Right atrium auricular region (tissue), 2 donors: ENCODE data around the gene LRRTM1. TPM values are rescaled to one million over a fixed set of nuclear protein-coding genes. Genes with fewer than 3 reads are reported as not detected.

Source experiments
- DNase-seq: peaks from one replicate; pipeline ENCODE4 v3.0.0-alpha.2; 2019; ENCODE audit warnings: low spot score
- H3K27ac ChIP-seq, 2 donors: fragments of 200-600 bp; sonication (generic); 1 replicate in 1 of 2; 2 replicates in 1 of 2; pipeline ENCODE4 v1.5.1; 2016 to 2019
- H3K27me3 ChIP-seq, 2 donors: fragments of 200-600 bp; sonication (generic); one replicate each; pipeline versions ENCODE4 v1.5.1 to v1.6.0; 2017 to 2019
- H3K36me3 ChIP-seq: fragments of 200-600 bp; sonication (generic); one replicate; pipeline ENCODE4 v1.5.1; 2016
- H3K4me1 ChIP-seq, 2 donors: fragments of 200-600 bp; sonication (generic); one replicate each; pipeline versions ENCODE4 v1.5.1 to v1.6.0; 2017 to 2019
- H3K4me3 ChIP-seq, 2 donors: fragments of 200-600 bp; sonication (generic); 1 replicate in 1 of 2; 2 replicates in 1 of 2; pipeline ENCODE4 v1.5.1; 2017 to 2019; ENCODE audit warnings: mild to moderate bottlenecking in 1 of 2, moderate library complexity in 1 of 2
- H3K9me3 ChIP-seq, 2 donors: fragments of 200-600 bp; sonication (generic); one replicate each; pipeline ENCODE4 v1.5.1; 2019
- total RNA-seq, 2 donors: library from RNA; depleted of rRNA; stranded (reverse); fragments of >200 nt; gene quantifications; one replicate each; pipeline ENCODE4 v1.1.0, GENCODE V29; 2016
- TF ChIP-seq, protein P1 (sequence below), 2 donors: fragments of 200-600 bp; sonication (generic); IDR thresholded peaks; one replicate each; pipeline ENCODE4 v1.5.1; 2019; ENCODE audit warnings: antibody characterized with exemption in 2 of 2

LRRTM1 gene
- total RNA-seq, 2 donors from 2014 or later = 0.31 to 0.37 TPM

DNA sequence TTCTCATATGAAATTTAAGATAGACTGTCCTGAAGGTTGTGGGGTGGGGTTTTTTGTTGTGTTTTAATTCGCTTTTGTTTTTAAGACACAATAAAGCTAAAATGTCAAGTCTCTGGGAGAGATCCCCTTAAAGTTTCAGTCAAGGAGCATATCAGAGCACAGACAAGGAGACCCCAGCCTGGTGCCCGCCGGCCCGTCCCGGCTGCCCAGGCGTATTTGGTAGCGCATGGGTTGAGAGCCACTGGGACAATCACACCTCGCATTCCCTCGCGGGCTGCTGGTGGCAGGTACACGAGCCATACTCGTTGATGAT is 2.6 kb downstream of the LRRTM1 start:
- H3K27ac ChIP-seq = no peak overlapping the region
- TF ChIP-seq, protein P1, sequence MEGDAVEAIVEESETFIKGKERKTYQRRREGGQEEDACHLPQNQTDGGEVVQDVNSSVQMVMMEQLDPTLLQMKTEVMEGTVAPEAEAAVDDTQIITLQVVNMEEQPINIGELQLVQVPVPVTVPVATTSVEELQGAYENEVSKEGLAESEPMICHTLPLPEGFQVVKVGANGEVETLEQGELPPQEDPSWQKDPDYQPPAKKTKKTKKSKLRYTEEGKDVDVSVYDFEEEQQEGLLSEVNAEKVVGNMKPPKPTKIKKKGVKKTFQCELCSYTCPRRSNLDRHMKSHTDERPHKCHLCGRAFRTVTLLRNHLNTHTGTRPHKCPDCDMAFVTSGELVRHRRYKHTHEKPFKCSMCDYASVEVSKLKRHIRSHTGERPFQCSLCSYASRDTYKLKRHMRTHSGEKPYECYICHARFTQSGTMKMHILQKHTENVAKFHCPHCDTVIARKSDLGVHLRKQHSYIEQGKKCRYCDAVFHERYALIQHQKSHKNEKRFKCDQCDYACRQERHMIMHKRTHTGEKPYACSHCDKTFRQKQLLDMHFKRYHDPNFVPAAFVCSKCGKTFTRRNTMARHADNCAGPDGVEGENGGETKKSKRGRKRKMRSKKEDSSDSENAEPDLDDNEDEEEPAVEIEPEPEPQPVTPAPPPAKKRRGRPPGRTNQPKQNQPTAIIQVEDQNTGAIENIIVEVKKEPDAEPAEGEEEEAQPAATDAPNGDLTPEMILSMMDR (IDR thresholded peaks at IDR 0.05) = no peak
- H3K36me3 ChIP-seq = no peaks in the 10 kb centered on the region
- H3K27me3 ChIP-seq = peaks cover 13 to 21% of the 10 kb centered on the region in 2 donors
- H3K4me1 ChIP-seq = peaks cover 0 to 15% of the 10 kb centered on the region in 2 donors
- H3K4me3 ChIP-seq = no peak overlapping the region
- DNase-seq = no peak
- no peaks in the 10 kb centered on the region for H3K9me3 ChIP-seq

DNA sequence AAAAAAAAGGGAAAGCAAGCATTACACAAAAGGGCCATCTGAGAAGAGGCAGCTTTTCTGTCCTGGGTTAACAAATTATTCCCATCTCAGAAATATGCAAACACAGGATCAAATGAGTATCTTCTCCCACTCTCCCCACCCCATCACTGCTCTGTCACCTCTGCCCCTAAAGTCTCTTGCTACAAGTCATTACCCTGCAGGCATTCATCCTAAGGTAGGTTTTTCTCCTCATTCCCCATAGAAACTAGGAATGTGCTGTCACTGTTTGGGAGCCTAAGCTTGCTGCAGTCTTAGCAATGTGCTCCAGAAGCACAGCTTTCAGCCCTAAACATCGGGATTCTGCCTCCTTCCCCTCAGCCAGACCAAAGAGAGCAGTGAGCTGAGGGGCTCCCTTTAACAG is 3.6 kb downstream of the LRRTM1 start:
- Histone ChIP-seq H3K27me3 (peaks cover 13 to 21% of the 10 kb centered on the region in 2 donors), H3K4me1 (peaks cover 0 to 15% of the 10 kb centered on the region in 2 donors), H3K9me3 (no peaks in the 10 kb centered on the region)

GRCh38 chr2:80300346-80300745 is 4.2 kb downstream of the LRRTM1 start:
- H3K4me3 ChIP-seq = no peak overlapping the region
- no peaks in the 10 kb centered on the region for H3K36me3 ChIP-seq
- peaks cover 13 to 21% of the 10 kb centered on the region in 2 donors for H3K27me3 ChIP-seq
- no peak for DNase-seq
- H3K4me1 ChIP-seq = peaks cover 0 to 15% of the 10 kb centered on the region in 2 donors
- TF ChIP-seq, protein P1 (IDR thresholded peaks at IDR 0.05) = no peak
- no peaks in the 10 kb centered on the region for H3K9me3 ChIP-seq
- no peak overlapping the region for H3K27ac ChIP-seq

More for the DNA sequence above, 3.6 kb downstream of the LRRTM1 start:
- Histone ChIP-seq H3K36me3 (no peaks in the 10 kb centered on the region), H3K27ac (no peak overlapping the region), H3K4me3 (no peak overlapping the region)
- TF ChIP-seq, protein P1 (IDR thresholded peaks at IDR 0.05) = no peak
- DNase-seq = no peak

DNA sequence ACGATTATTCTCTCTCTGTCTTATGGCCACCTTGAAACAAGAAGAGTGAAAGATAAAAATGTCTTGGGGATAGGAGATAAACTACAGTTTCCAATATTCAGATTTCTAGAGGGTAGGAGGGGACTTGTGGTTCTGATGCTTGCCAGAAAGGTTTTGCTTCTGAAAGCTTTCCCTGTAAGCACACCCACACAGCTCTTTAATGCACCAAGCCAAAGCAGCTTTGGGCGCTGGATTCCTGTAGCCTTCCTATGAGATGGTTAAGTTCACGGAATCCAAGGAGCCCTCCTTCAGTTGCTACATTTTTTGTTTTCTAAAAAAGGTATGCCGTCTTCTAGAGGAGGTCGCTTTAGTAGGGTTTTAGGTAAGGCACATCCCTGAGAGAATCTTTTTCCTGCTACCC is 4.9 kb downstream of the LRRTM1 start:
- TF ChIP-seq, protein P1 (IDR thresholded peaks at IDR 0.05) = no peak
- no peak for DNase-seq
- Histone ChIP-seq H3K27me3 (peaks cover 13 to 21% of the 10 kb centered on the region in 2 donors), H3K36me3 (no peaks in the 10 kb centered on the region), H3K9me3 (no peaks in the 10 kb centered on the region), H3K4me3 (no peak overlapping the region), H3K27ac (no peak overlapping the region), H3K4me1 (peaks cover 0 to 15% of the 10 kb centered on the region in 2 donors)

DNA sequence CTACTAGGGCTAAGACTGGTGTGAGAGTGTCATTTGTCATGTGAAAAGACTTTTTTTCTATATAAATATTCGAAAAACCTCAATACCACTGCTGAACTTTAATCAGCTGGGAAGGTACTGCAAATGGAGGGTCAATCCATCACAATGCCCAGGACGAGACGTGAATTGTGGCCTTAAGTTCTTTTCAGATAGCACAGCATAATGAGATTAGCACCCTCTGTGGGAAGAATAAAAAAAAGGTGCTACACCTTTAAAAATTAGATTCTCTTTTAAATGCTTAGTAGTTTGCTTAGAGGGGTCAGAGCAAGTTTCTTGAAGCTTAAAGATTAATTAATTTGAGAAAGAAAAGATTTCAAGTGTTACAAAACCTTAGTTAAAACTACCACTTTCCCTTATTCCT is 5.6 kb downstream of the LRRTM1 start:
- Histone ChIP-seq H3K4me3 (no peak overlapping the region), H3K27ac (no peak overlapping the region), H3K27me3 (peaks cover 10 to 21% of the 10 kb centered on the region in 2 donors), H3K36me3 (no peaks in the 10 kb centered on the region), H3K9me3 (no peaks in the 10 kb centered on the region), H3K4me1 (peaks cover 0 to 11% of the 10 kb centered on the region in 2 donors)
- TF ChIP-seq, protein P1 (IDR thresholded peaks at IDR 0.05) = no peak
- DNase-seq = no peak

DNA sequence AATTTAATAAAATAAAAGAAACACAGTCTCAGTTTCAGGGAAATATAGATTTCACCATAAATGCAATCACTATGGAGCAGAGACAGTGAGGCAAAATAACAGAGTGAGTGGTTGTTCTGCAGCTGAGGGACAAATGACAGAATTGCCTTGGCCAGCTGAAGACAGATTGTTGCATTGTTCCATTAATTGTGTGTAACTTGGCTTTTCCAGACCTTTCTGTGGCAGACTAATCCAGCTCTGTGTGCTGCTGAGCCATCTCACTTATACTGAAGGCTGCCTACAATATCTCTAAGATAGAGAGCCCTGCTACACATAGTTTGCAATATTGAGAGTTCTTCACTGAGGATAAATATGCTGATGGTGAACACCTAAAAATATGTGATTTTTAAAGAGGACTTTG is 11.5 kb downstream of the LRRTM1 start:
- TF ChIP-seq, protein P1 (IDR thresholded peaks at IDR 0.05) = no peak
- Histone ChIP-seq H3K4me3 (no peak overlapping the region), H3K27ac (no peak overlapping the region), H3K9me3 (no peaks in the 10 kb centered on the region), H3K4me1 (no peaks in the 10 kb centered on the region), H3K36me3 (no peaks in the 10 kb centered on the region), H3K27me3 (no peaks in the 10 kb centered on the region)
- DNase-seq = no peak
